H9 (cell line): ENCODE results near the gene INTS7. TPM values are rescaled to one million over a fixed set of nuclear protein-coding genes. Genes with fewer than 3 reads are reported as not detected.

Source experiments
- DNase-seq: peaks from one replicate; pipeline ENCODE4 v3.0.0-alpha.2; 2017
- H2AFZ ChIP-seq: one replicate; pipeline ENCODE4 v1.6.1; 2013; ENCODE audit warnings: mild to moderate bottlenecking, low read length, control low read depth, moderate library complexity
- H2AK5ac ChIP-seq: 2 replicates; pipeline ENCODE4 v1.6.1; 2013; ENCODE audit warnings: low read length, control low read depth, mixed read lengths; ENCODE audit not compliant: insufficient read length
- H2BK120ac ChIP-seq: one replicate; pipeline ENCODE4 v1.6.1; 2013; ENCODE audit warnings: low read depth, mild to moderate bottlenecking, low read length, control low read depth, inconsistent platforms; ENCODE audit not compliant: poor library complexity, severe bottlenecking
- H2BK12ac ChIP-seq: 2 replicates; pipeline ENCODE4 v1.6.1; 2013; ENCODE audit warnings: low read length, control low read depth, mixed read lengths, low read depth; ENCODE audit not compliant: insufficient read length
- H2BK15ac ChIP-seq: 2 replicates; pipeline ENCODE4 v1.6.1; 2013; ENCODE audit warnings: low read depth, low read length, control low read depth
- H2BK20ac ChIP-seq: one replicate; pipeline ENCODE4 v1.6.1; 2013; ENCODE audit warnings: low read depth, mild to moderate bottlenecking, low read length, control low read depth, inconsistent platforms; ENCODE audit not compliant: poor library complexity, severe bottlenecking
- H2BK5ac ChIP-seq: 2 replicates; pipeline ENCODE4 v1.6.1; 2013; ENCODE audit warnings: low read length, control low read depth, mixed read lengths; ENCODE audit not compliant: insufficient read length
- H3K14ac ChIP-seq: 2 replicates; pipeline ENCODE4 v1.6.1; 2013; ENCODE audit warnings: low read length, control low read depth; ENCODE audit not compliant: insufficient read depth
- H3K18ac ChIP-seq: 2 replicates; pipeline ENCODE4 v1.6.1; 2013; ENCODE audit warnings: low read depth, mild to moderate bottlenecking, mixed read lengths, low read length, control low read depth; ENCODE audit not compliant: insufficient read length
- H3K23ac ChIP-seq: 2 replicates; pipeline ENCODE4 v1.6.1; 2013; ENCODE audit warnings: low read length, control low read depth, mixed read lengths, low read depth; ENCODE audit not compliant: insufficient read length
- H3K23me2 ChIP-seq: 2 replicates; pipeline ENCODE4 v1.6.1; 2013; ENCODE audit warnings: low read depth, mild to moderate bottlenecking, mixed read lengths, low read length, control low read depth; ENCODE audit not compliant: insufficient read length, poor library complexity, severe bottlenecking
- H3K27ac ChIP-seq: 2 replicates; pipeline ENCODE4 v1.5.1; 2013; ENCODE audit warnings: low read length, control low read depth, mixed read lengths, low read depth; ENCODE audit not compliant: insufficient read length
- H3K27me3 ChIP-seq: 2 replicates; pipeline ENCODE4 v1.6.1; 2013; ENCODE audit warnings: low read length, control low read depth, inconsistent platforms; ENCODE audit not compliant: insufficient read depth
- H3K4ac ChIP-seq: 2 replicates; pipeline ENCODE4 v1.6.1; 2013; ENCODE audit warnings: low read depth, mild to moderate bottlenecking, control low read depth, inconsistent platforms, low read length, moderate library complexity
- H3K4me1 ChIP-seq: 2 replicates; pipeline ENCODE4 v1.6.1; 2013; ENCODE audit warnings: low read length, control low read depth, inconsistent platforms; ENCODE audit not compliant: insufficient read depth
- H3K4me2 ChIP-seq: 2 replicates; pipeline ENCODE4 v1.6.1; 2013; ENCODE audit warnings: low read length, control low read depth, mixed read lengths; ENCODE audit not compliant: insufficient read length, insufficient read depth
- H3K56ac ChIP-seq: 2 replicates; pipeline ENCODE4 v1.6.1; 2013; ENCODE audit warnings: low read depth, mild to moderate bottlenecking, mixed read lengths, low read length, control low read depth; ENCODE audit not compliant: insufficient read length
- H3K79me1 ChIP-seq: 2 replicates; pipeline ENCODE4 v1.6.1; 2013; ENCODE audit warnings: low read depth, mild to moderate bottlenecking, moderate library complexity, low read length, control low read depth, inconsistent platforms; ENCODE audit not compliant: insufficient read depth, poor library complexity, severe bottlenecking
- H3K79me2 ChIP-seq: 2 replicates; pipeline ENCODE4 v1.6.1; 2013; ENCODE audit warnings: low read length, control low read depth, inconsistent platforms; ENCODE audit not compliant: insufficient read depth
- H3K9ac ChIP-seq: 2 replicates; pipeline ENCODE4 v1.6.1; 2013; ENCODE audit warnings: low read length, control low read depth, mixed read lengths; ENCODE audit not compliant: insufficient read length; ENCODE audit errors: extremely low read depth
- H3K9me3 ChIP-seq: one replicate; pipeline ENCODE4 v1.6.1; 2013; ENCODE audit warnings: low read depth, low read length, inconsistent platforms; ENCODE audit not compliant: control insufficient read depth
- H3T11ph ChIP-seq: one replicate; pipeline ENCODE4 v1.6.1; 2013; ENCODE audit warnings: mild to moderate bottlenecking, low read length, control low read depth, inconsistent platforms
- H4K20me1 ChIP-seq: one replicate; pipeline ENCODE4 v1.6.1; 2013; ENCODE audit not compliant: control insufficient read depth, insufficient read length, insufficient read depth
- H4K5ac ChIP-seq: 2 replicates; pipeline ENCODE4 v1.6.1; 2013; ENCODE audit warnings: low read depth, mild to moderate bottlenecking, mixed read lengths, low read length, control low read depth; ENCODE audit not compliant: insufficient read length
- H4K8ac ChIP-seq: replicated peaks from 2 replicates; pipeline ENCODE4 v1.6.1; 2013; ENCODE audit warnings: low read length, control low read depth, mixed read lengths, low read depth; ENCODE audit not compliant: insufficient read length
- H4K91ac ChIP-seq: 2 replicates; pipeline ENCODE4 v1.6.1; 2013; ENCODE audit warnings: low read depth, mild to moderate bottlenecking, moderate library complexity, mixed read lengths, low read length, control low read depth; ENCODE audit not compliant: insufficient read length
- H3K27ac Mint-ChIP-seq, 3 experiments: 2 replicates in 2 of 3; 3 replicates in 1 of 3; pipeline ENCODE4 v1.8.0; 2020 to 2021; ENCODE audit warnings: mixed read lengths in 3 of 3, mild to moderate bottlenecking in 1 of 3, moderate library complexity in 1 of 3
- H3K27me3 Mint-ChIP-seq: 2 replicates; pipeline ENCODE4 v1.8.0; 2021; ENCODE audit warnings: low read depth, mild to moderate bottlenecking, moderate library complexity, mixed read lengths
- H3K36me3 Mint-ChIP-seq, 3 experiments: 2 replicates in 2 of 3; 3 replicates in 1 of 3; pipeline ENCODE4 v1.8.0; 2020 to 2021; ENCODE audit warnings: low read depth in 3 of 3, mixed read lengths in 3 of 3; ENCODE audit not compliant: insufficient read depth in 1 of 3
- H3K4me1 Mint-ChIP-seq, 2 experiments: 2 replicates each; pipeline ENCODE4 v1.8.0; 2020; ENCODE audit warnings: mixed read lengths in 2 of 2
- H3K4me3 Mint-ChIP-seq, 2 experiments: 2 replicates in 1 of 2; 3 replicates in 1 of 2; pipeline ENCODE4 v1.8.0; 2020 to 2021; ENCODE audit warnings: mild to moderate bottlenecking in 2 of 2, mixed read lengths in 2 of 2, moderate library complexity in 1 of 2
- H3K9me3 Mint-ChIP-seq, 2 experiments: 2 replicates in 1 of 2; 3 replicates in 1 of 2; pipeline ENCODE4 v1.8.0; 2020; ENCODE audit warnings: mild to moderate bottlenecking in 2 of 2, mixed read lengths in 2 of 2, moderate library complexity in 1 of 2
- CTCF ChIP-seq: fragments of 200-600 bp; sonication (generic); conservative IDR thresholded peaks from 3 replicates; pipeline ENCODE4 v1.8.0; 2021; ENCODE audit warnings: antibody characterized with exemption, mild to moderate bottlenecking
- WGBS: extraction: QIAGEN DNeasy Blood & Tissue Kit; methylation state at CpG from one replicate; pipeline ENCODE4 v1.1.7; 2013; ENCODE audit warnings: missing lambda C conversion rate, low lambda C conversion rate, mixed read lengths; ENCODE audit not compliant: insufficient read length; ENCODE audit errors: extremely low coverage; 5-methylcytosine and 5-hydroxymethylcytosine counted together
- total RNA-seq: library from RNA; stranded (reverse); gene quantifications from 2 replicates; pipeline ENCODE4 v1.2.1, GENCODE V29; 2021

INTS7 gene
- total RNA-seq, 1 experiment from 2014 or later = 32.3 TPM

- no peaks in the 10 kb centered on the region for H3K79me1 ChIP-seq
- H2BK15ac ChIP-seq = no peak overlapping the region
- H3K4me1 ChIP-seq = peaks cover 9% of the 10 kb centered on the region
- H3K56ac ChIP-seq = no peak overlapping the region
- H4K5ac ChIP-seq = no peak overlapping the region
- no peak overlapping the region for H3K14ac ChIP-seq
- H3K23me2 ChIP-seq = no peaks in the 10 kb centered on the region
- Mint-ChIP-seq H3K27me3 (no peaks in the 10 kb centered on the region; the same call in 1 of the 2 replicates), H3K27ac (peak overlapping the region in 2 of 3 experiments; percentile 63 to 81; a peak in 3 of 7 replicates), H3K9me3 (no peaks in the 10 kb centered on the region), H3K4me1 (peaks cover 31 to 37% of the 10 kb centered on the region in 2 experiments), H3K36me3 (no peaks in the 10 kb centered on the region; a peak in 1 of 7 replicates), H3K4me3 (no peak overlapping the region)
- no peak overlapping the region for H2BK12ac ChIP-seq
- H3K18ac ChIP-seq = no peak overlapping the region
- no peak overlapping the region for H2BK120ac ChIP-seq
- no peak overlapping the region for H2AK5ac ChIP-seq
- H3K79me2 ChIP-seq = no peaks in the 10 kb centered on the region
- H2BK5ac ChIP-seq = no peak overlapping the region
- H3K27me3 ChIP-seq = no peaks in the 10 kb centered on the region
- DNase-seq = no peak
- H2BK20ac ChIP-seq = no peak overlapping the region
- H3K9me3 ChIP-seq = no peaks in the 10 kb centered on the region
- H3K23ac ChIP-seq = no peak overlapping the region
- H3T11ph ChIP-seq = no peak overlapping the region
- H3K27ac ChIP-seq = no peak overlapping the region
- no peak overlapping the region for H3K9ac ChIP-seq
- no peak overlapping the region for H2AFZ ChIP-seq
- no peak overlapping the region for H3K4ac ChIP-seq
- no peak overlapping the region for H4K91ac ChIP-seq
- no peak for TF ChIP-seq CTCF
- WGBS = no CpG with 5 or more reads among the region's 2 CpGs
- no peak overlapping the region for H3K4me2 ChIP-seq
- H4K20me1 ChIP-seq = no peaks in the 10 kb centered on the region
- no peak overlapping the region for H4K8ac ChIP-seq
These were observed 105.7 kb downstream of the INTS7 start for GRCh38 chr1:211929683-211930082.
